T-helper 17 cell (primary cell): ENCODE results near the gene HACL1. TPM values are rescaled to one million over a fixed set of nuclear protein-coding genes. Genes with fewer than 3 reads are reported as not detected.
A peak's percentile ranks its signal among the peaks of the same experiment; 100 is the strongest.
"Not testable (repeated sequence)": the region's sequence is repeated elsewhere in the genome, so short reads cannot be mapped to it uniquely, and the experiment has no call there.

Experiments
- ATAC-seq: fragments of 150-1000 bp; cut with Tn5 transposase; 2 replicates; pipeline ENCODE4 v1.10.0; 2021; ENCODE audit warnings: mild to moderate bottlenecking, moderate library complexity
- DNase-seq, 3 donors: peaks; one replicate each; pipeline versions ENCODE4 v3.0.0 to v3.0.0-alpha.2; 2020 to 2021
- H3K9me3 ChIP-seq: one replicate; pipeline ENCODE4 v1.7.0; 2013; ENCODE audit warnings: low read length, mild to moderate bottlenecking; ENCODE audit not compliant: control insufficient read depth, poor library complexity, severe bottlenecking
- H3K27ac Mint-ChIP-seq: one replicate; pipeline ENCODE4 v1.8.0; 2022; ENCODE audit warnings: mild to moderate bottlenecking, moderate library complexity, mixed read lengths
- H3K27me3 Mint-ChIP-seq: one replicate; pipeline ENCODE4 v1.8.0; 2022; ENCODE audit warnings: mixed read lengths
- H3K36me3 Mint-ChIP-seq: one replicate; pipeline ENCODE4 v1.8.0; 2022; ENCODE audit warnings: low read depth, mixed read lengths
- H3K4me1 Mint-ChIP-seq: one replicate; pipeline ENCODE4 v1.8.0; 2022; ENCODE audit warnings: mild to moderate bottlenecking, mixed read lengths
- H3K4me3 Mint-ChIP-seq: one replicate; pipeline ENCODE4 v1.8.0; 2022; ENCODE audit warnings: mild to moderate bottlenecking, moderate library complexity, mixed read lengths
- total RNA-seq, 4 donors: library from RNA in 2 of 4; stranded (reverse) in 2 of 4; gene quantifications; one replicate each; pipeline ENCODE4 v1.2.3 and lab custom pipeline; 2022 to 2026

Gene HACL1
- total RNA-seq, 2 donors from 2014 or later, result 34.4 to 41.0 TPM

DNA sequence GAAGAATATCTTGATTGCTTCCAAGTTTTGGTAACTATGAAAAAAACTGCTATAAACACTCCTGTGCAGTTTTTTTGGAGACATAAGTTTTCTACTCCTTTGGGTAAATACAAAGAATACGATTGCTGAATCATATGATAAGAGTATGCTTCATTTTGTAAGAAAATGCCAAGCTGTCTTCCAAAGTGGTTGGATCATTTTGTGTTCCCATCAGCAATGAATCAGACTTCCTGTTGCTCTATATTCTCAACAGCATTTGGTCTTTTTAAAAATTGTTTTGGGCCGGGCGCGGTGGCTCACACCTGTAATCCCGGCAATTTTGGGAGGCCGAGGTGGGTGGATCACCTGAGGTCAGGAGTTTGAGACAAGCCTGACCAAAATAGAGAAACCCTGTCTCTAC, 14.7 kb upstream of the HACL1 start:
- Mint-ChIP-seq H3K4me1 (peaks cover 18% of the 10 kb centered on the region), H3K27ac (no peak overlapping the region), H3K27me3 (no peaks in the 10 kb centered on the region), H3K4me3 (no peak overlapping the region), H3K36me3 (peaks cover 2% of the 10 kb centered on the region)
- DNase-seq, result no peak
- no peaks in the 10 kb centered on the region for H3K9me3 ChIP-seq
- ATAC-seq, result no peak

DNA sequence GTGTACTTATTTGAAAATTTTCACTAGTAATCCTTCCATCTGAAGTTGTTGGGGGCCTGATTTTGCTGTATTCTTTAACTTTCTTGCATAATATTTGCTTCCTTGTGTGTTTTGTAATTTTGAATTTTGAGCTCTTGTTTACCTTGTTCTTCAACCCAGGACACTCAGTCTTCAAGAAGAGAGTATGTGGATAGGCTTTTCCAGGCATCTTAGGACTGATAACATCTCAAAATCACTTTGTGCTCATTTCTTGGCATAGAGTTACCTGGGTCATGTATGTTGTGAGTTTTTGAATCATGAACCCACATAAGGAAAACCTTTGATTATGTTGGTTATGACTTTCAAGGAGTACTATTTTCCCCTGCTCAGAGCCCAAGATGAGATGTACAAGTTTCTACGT, 13.6 kb upstream of the HACL1 start:
- peaks cover 18% of the 10 kb centered on the region for H3K4me1 Mint-ChIP-seq
- DNase-seq (no peak), ATAC-seq (no peak)
- H3K27ac Mint-ChIP-seq, result no peak overlapping the region
- H3K9me3 ChIP-seq, result no peaks in the 10 kb centered on the region
- no peaks in the 10 kb centered on the region for H3K27me3 Mint-ChIP-seq
- H3K4me3 Mint-ChIP-seq, result no peak overlapping the region
- H3K36me3 Mint-ChIP-seq, result peaks cover 2% of the 10 kb centered on the region

DNA sequence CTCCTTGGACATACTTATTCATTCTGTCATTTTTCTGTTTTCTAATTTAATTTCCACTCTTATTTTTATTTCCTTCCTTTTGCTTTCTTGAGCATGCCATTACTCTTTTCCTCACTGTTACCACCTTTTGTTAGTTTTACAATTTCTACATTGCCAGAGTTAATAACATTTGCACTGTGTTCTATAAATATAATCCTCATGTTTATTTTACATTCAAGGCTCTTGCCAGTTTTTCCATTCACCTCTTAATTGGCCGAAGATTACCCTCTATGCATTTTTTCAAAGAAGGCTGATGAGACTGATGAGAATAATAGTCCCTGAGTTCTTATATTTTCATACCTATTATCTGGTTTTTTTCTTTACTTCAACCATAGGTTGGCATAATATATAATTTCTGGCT, 10.6 kb upstream of the HACL1 start:
- Mint-ChIP-seq H3K27me3 (no peaks in the 10 kb centered on the region), H3K27ac (no peak overlapping the region), H3K4me1 (peaks cover 21% of the 10 kb centered on the region), H3K36me3 (peaks cover 3% of the 10 kb centered on the region), H3K4me3 (no peak overlapping the region)
- DNase-seq (no peak), ATAC-seq (no peak)
- H3K9me3 ChIP-seq, result no peaks in the 10 kb centered on the region

DNA sequence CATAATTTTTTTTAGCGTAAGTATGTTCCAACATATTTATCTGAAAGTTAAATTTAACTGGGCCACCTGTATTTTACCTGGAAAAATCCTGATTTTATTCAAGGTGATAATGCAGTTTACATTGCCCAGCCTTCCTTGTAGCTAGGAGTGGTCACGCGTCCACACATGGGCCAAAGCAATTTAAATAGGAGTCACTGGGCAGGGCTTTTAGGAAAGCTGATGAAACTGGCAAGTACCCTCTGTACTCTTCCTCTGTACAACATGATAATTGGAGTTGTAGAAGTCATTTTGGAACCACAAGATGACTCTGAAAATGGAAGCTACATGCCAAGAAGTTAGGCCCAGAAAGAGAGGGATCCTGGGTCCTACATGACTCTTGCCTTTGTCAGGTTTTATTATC, 9.6 kb upstream of the HACL1 start:
- DNase-seq (no peak), ATAC-seq (no peak)
- no peak overlapping the region for H3K4me3 Mint-ChIP-seq
- no peaks in the 10 kb centered on the region for H3K9me3 ChIP-seq
- no peak overlapping the region for H3K27ac Mint-ChIP-seq
- H3K36me3 Mint-ChIP-seq, result peaks cover 3% of the 10 kb centered on the region
- H3K4me1 Mint-ChIP-seq, result peaks cover 22% of the 10 kb centered on the region
- no peaks in the 10 kb centered on the region for H3K27me3 Mint-ChIP-seq

DNA sequence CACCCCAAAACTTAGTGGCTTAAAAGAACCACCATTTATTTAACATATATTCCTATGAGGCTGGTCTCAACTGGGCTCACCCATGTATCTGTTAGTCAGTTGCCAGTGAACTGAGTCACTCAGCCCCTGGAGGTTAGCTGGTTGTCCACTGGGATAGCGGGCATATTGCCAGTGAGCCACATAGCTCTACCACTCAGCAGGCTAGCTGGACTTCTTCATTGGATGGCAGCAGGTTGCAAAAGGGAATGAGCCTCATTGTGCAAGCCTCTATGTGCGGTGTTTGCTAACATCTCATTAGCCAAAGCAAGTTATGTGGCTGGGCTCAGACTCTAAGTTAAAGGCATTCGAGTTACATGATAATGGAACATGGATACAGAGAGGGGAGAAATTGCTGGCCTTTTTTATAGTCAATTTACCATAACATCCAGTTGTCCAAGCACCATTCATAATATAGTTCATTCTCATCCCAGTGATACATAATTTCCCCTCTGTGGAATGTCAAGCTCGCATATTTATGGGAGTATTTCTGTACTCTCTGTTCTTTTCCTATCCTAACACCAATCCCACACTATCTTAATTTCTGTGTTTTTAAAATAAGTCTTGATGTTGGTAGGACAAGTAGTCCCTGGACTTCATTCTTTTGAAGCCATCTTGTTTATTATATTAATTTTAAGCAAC, 8.9 kb upstream of the HACL1 start:
- H3K36me3 Mint-ChIP-seq, result peaks cover 2% of the 10 kb centered on the region
- no peaks in the 10 kb centered on the region for H3K9me3 ChIP-seq
- peaks cover 19% of the 10 kb centered on the region for H3K4me1 Mint-ChIP-seq
- DNase-seq (no peak), ATAC-seq (no peak)
- H3K4me3 Mint-ChIP-seq, result no peak overlapping the region
- H3K27me3 Mint-ChIP-seq, result no peaks in the 10 kb centered on the region
- H3K27ac Mint-ChIP-seq, result no peak overlapping the region

GRCh38 chr3:15606434-15606891, 5.1 kb upstream of the HACL1 start:
- DNase-seq (no peak), ATAC-seq (no peak)
- no peak overlapping the region for H3K27ac Mint-ChIP-seq
- H3K4me1 Mint-ChIP-seq, result peaks cover 14% of the 10 kb centered on the region
- no peaks in the 10 kb centered on the region for H3K27me3 Mint-ChIP-seq
- H3K36me3 Mint-ChIP-seq, result peaks cover 6% of the 10 kb centered on the region
- no peak overlapping the region for H3K4me3 Mint-ChIP-seq
- H3K9me3 ChIP-seq, result no peaks in the 10 kb centered on the region

DNA sequence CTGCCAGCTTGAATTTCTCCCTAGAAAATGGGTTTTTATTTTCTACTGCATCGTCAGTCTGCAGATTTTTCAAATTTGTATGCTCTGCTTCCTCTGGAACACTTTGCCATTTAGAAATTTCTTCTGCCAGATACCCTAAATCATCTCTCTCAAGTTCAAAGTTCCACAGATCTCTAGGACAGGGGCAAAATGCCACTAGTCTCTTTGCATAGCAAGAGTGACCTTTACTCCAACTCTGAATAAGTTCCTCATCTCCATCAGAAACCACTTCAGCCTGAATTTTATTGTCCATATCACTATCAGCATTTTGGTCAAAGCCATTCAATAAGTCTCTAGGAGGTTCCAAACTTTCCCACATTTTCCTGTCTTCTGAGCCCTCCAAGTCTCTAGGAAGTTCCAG, 3.2 kb upstream of the HACL1 start:
- H3K27me3 Mint-ChIP-seq, H3K9me3 ChIP-seq, ATAC-seq, H3K27ac Mint-ChIP-seq, H3K36me3 Mint-ChIP-seq, DNase-seq, H3K4me3 Mint-ChIP-seq: not testable (repeated sequence)
- H3K4me1 Mint-ChIP-seq, result peaks cover 25% of the 10 kb centered on the region

DNA sequence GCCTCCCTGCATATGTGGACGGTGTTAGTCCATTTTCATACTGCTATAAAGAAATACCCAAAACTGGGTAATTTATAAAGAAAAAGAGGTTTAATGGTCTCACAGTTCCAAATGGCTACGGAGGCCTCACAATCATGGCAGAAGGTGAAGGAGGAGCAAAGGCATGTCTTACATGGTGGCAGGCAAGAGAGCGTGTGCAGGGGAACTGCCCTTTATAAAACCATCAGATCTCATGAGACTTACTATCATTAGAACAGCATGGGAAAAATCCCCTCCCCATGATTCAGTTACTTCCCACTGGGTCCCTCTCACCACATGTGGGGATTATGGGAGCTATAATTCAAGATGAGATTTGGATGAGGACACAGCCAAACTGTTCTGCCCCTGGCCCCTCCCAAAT, 1.4 kb upstream of the HACL1 start:
- Mint-ChIP-seq H3K4me1 (peaks cover 34% of the 10 kb centered on the region), H3K27ac (peak overlapping the region; percentile 99), H3K4me3 (peak overlapping the region; percentile 100)
- H3K27me3 Mint-ChIP-seq, ATAC-seq, H3K36me3 Mint-ChIP-seq, H3K9me3 ChIP-seq, DNase-seq: not testable (repeated sequence)

DNA sequence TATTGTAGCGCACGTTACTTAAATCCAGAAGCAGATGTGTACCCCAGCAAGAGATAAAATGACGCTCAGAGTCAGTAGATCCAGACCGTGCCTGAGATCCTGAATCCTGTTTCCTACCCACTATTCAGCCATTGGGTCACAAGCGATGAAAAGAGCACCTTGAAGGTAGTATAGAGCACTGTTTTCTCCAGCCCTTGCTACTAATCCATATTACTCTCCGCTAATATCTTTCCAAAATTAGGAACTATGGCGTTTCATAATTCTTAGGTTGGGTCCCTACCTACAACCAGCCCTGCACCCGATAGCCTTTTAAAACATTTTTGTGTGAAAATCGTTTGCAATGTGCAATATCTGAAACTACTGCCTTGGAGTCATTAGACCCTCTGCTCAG, 772 bp upstream of the HACL1 start:
- no peaks in the 10 kb centered on the region for H3K27me3 Mint-ChIP-seq
- H3K27ac Mint-ChIP-seq, result peak overlapping the region; percentile 99
- H3K4me1 Mint-ChIP-seq, result peaks cover 34% of the 10 kb centered on the region
- H3K36me3 Mint-ChIP-seq, result peaks cover 13% of the 10 kb centered on the region
- ATAC-seq (no peak), DNase-seq (no peak)
- H3K9me3 ChIP-seq, result no peaks in the 10 kb centered on the region
- H3K4me3 Mint-ChIP-seq, result peak overlapping the region; percentile 100

DNA sequence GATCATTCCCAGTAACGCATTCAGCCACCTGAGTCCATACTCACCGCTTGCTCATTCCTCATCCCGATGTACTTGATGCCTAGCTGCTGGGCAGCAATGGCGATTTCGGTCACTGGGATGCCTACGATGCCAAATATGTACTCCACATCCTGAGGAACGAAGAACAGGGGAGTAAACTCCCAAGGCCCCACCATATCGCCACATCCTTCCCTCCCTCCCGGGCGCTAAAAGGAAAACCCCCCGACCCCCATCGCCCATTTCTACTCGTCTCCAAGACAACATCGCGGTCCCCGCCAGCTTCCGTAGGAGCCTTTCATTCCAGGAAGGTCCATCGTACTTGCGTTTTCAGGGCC, 347 bp downstream of the HACL1 start:
- Mint-ChIP-seq H3K4me3 (peak overlapping the region; percentile 100), H3K36me3 (peaks cover 16% of the 10 kb centered on the region), H3K4me1 (peaks cover 34% of the 10 kb centered on the region), H3K27me3 (no peaks in the 10 kb centered on the region), H3K27ac (peak overlapping the region; percentile 99)
- DNase-seq (no peak), ATAC-seq (peak; percentile 1)
- H3K9me3 ChIP-seq, result no peaks in the 10 kb centered on the region

DNA sequence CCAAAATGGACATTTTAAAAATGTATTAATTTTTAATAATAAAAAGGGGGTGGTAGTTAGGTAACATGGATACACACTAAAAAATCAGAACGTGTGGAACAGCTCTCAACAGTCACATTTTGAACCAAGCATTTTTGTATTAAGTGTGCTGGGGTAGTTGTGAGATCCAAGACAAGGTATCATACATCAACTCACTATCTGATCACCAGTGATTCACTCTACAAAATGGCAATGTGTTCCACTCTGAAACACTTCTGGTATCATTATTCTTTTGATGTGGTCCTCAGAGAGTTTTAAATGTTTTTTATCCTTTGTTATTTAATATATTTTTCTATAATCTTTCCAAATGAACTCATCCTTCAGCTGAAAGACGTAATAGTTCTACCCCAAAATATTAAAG, 5.4 kb downstream of the HACL1 start:
- DNase-seq, result no peak
- H3K4me1 Mint-ChIP-seq, result peaks cover 23% of the 10 kb centered on the region
- H3K27me3 Mint-ChIP-seq, result no peaks in the 10 kb centered on the region
- H3K27ac Mint-ChIP-seq, result no peak overlapping the region
- no peak for ATAC-seq
- H3K4me3 Mint-ChIP-seq, result no peak overlapping the region
- H3K36me3 Mint-ChIP-seq, result peaks cover 10% of the 10 kb centered on the region
- H3K9me3 ChIP-seq, result no peaks in the 10 kb centered on the region

DNA sequence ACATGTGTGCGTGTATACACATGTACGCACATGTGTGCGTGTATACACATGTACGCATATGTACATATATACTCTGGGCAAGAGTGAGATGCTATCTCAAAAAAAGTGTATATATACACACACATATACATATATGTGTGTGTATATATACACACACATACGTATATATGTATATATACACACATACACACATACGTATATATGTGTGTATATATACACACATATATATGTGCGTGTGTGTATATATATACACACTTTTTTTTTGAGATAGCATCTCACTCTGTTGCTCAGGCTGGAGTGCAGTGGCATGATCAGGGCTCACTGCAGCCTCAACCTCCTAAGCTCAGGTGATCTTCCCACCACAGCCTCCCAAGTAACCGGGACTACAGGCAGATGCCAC, 8.4 kb downstream of the HACL1 start:
- no peaks in the 10 kb centered on the region for H3K9me3 ChIP-seq
- Mint-ChIP-seq H3K36me3 (peaks cover 7% of the 10 kb centered on the region), H3K4me1 (peaks cover 4% of the 10 kb centered on the region), H3K27me3 (no peaks in the 10 kb centered on the region), H3K4me3 (no peak overlapping the region), H3K27ac (no peak overlapping the region)
- DNase-seq (no peak), ATAC-seq (no peak)

GRCh38 chr3:15591928-15592327, 9.4 kb downstream of the HACL1 start:
- DNase-seq (no peak), ATAC-seq (no peak)
- peaks cover under 1% of the 10 kb centered on the region for H3K36me3 Mint-ChIP-seq
- no peaks in the 10 kb centered on the region for H3K27me3 Mint-ChIP-seq
- H3K27ac Mint-ChIP-seq, result no peak overlapping the region
- no peaks in the 10 kb centered on the region for H3K9me3 ChIP-seq
- no peak overlapping the region for H3K4me3 Mint-ChIP-seq
- H3K4me1 Mint-ChIP-seq, result peaks cover 4% of the 10 kb centered on the region

- H3K9me3 ChIP-seq, result no peaks in the 10 kb centered on the region
- no peaks in the 10 kb centered on the region for H3K27me3 Mint-ChIP-seq
- ATAC-seq, result no peak
- no peaks in the 10 kb centered on the region for H3K36me3 Mint-ChIP-seq
- DNase-seq, result no peak
- H3K4me3 Mint-ChIP-seq, result no peak overlapping the region
- peak overlapping the region; percentile 11 for H3K27ac Mint-ChIP-seq
- peaks cover 4% of the 10 kb centered on the region for H3K4me1 Mint-ChIP-seq
These were observed 10.1 kb downstream of the HACL1 start for GRCh38 chr3:15591242-15591641.
